ENCODE results near the gene RNF144A.
"Not testable (repeated sequence)": the region's sequence is repeated elsewhere in the genome, so short reads cannot be mapped to it uniquely, and the experiment has no call there.

Gene RNF144A
- total RNA-seq, result 45.6 to 184 reads per million in 2 donors

- DNase-seq, result peak; percentile 72
Observed at GRCh38 chr2:6917071-6917760, at the start of gene RNF144A. Gene RNF144A, plus strand, starts transcription at chr2:6917412. Its CDS starts 79,515 bp downstream, at chr2:6996927.

- DNase-seq, result no peak
Observed at GRCh38 chr2:6872394-6872793, 44.8 kb upstream of the RNF144A start.

GRCh38 chr2:6874032-6874431 is 43.2 kb upstream of the RNF144A start:
- no peak for DNase-seq

GRCh38 chr2:6876309-6876708 is 40.9 kb upstream of the RNF144A start:
- DNase-seq, result no peak

GRCh38 chr2:6877402-6878304 is 39.6 kb upstream of the RNF144A start, which contains the start of gene RSAD2:
Gene RSAD2, plus strand, starts transcription at chr2:6877777. Its CDS starts 24 bp downstream, at chr2:6877801.
- no peak for DNase-seq

GRCh38 chr2:6878549-6878948 is 38.7 kb upstream of the RNF144A start:
- DNase-seq, result no peak

- DNase-seq, result no peak
Observed at GRCh38 chr2:6879011-6879410, 38.2 kb upstream of the RNF144A start.

- no peak for DNase-seq
Observed at GRCh38 chr2:6880200-6880733, 36.9 kb upstream of the RNF144A start.

GRCh38 chr2:6881046-6881445 is 36.2 kb upstream of the RNF144A start:
- DNase-seq, result no peak

GRCh38 chr2:6881516-6881915 is 35.7 kb upstream of the RNF144A start:
- no peak for DNase-seq

GRCh38 chr2:6883448-6884122 is 33.6 kb upstream of the RNF144A start:
- no peak for DNase-seq

GRCh38 chr2:6885551-6885950 is 31.7 kb upstream of the RNF144A start:
- no peak for DNase-seq

- no peak for DNase-seq
Observed at GRCh38 chr2:6885968-6886367, 31.2 kb upstream of the RNF144A start.

GRCh38 chr2:6887751-6888192 is 29.4 kb upstream of the RNF144A start:
- no peak for DNase-seq

GRCh38 chr2:6888724-6889123 is 28.5 kb upstream of the RNF144A start:
- DNase-seq, result no peak

- DNase-seq, result no peak
Observed at GRCh38 chr2:6893876-6894482, 23.2 kb upstream of the RNF144A start.

GRCh38 chr2:6896930-6897759 is 20.1 kb upstream of the RNF144A start:
- DNase-seq, result no peak

GRCh38 chr2:6902581-6902980 is 14.6 kb upstream of the RNF144A start:
- DNase-seq, result not testable (repeated sequence)

- DNase-seq, result no peak
Observed at GRCh38 chr2:6905668-6906067, 11.5 kb upstream of the RNF144A start.

- no peak for DNase-seq
Observed at GRCh38 chr2:6906165-6906741, 11.0 kb upstream of the RNF144A start.

GRCh38 chr2:6908291-6908690 is 8.9 kb upstream of the RNF144A start:
- DNase-seq, result no peak
